ENCODE measurements around the gene NEUROD6. TPM values are rescaled to one million over a fixed set of nuclear protein-coding genes. Genes with fewer than 3 reads are reported as not detected.

The NEUROD6 gene
- total RNA-seq, 1 experiment from 2014 or later = not detected

GRCh38 chr7:31341141-31341540, 615 bp upstream of the NEUROD6 start:
- H3K9me3 ChIP-seq (ENCODE audit: control insufficient read depth, insufficient read depth, low read depth, low read length) = no peaks in the 10 kb centered on the region
- no peak overlapping the region for H3K27ac ChIP-seq (ENCODE audit: low read length)
- H3K4me3 ChIP-seq (ENCODE audit: low read depth in 2 of 2, low read length in 2 of 2) = no peak overlapping the region
- H3K4me1 ChIP-seq (ENCODE audit: control insufficient read depth, insufficient read depth, low read length) = no peaks in the 10 kb centered on the region
- intact Hi-C loops (cut with micrococcal nuclease; ENCODE audit: unreplicated experiment) = no loop called here
- ChIA-PET CTCF (no interaction called here), POLR2A (no interaction called here)
- H3K27me3 ChIP-seq (ENCODE audit: control insufficient read depth, insufficient read depth, low read length) = peaks cover 34% of the 10 kb centered on the region
- in situ Hi-C loops (cut with HindIII; ENCODE audit: low pct_unique_long_range_greater_than_20kb, low sequenced_read_pairs) = no loop called here
- BruUV-seq (replicated peaks) = no TSS peak
- ATAC-seq (no peak), DNase-seq (ENCODE audit: low read depth, low spot score) (no peak)
- H3K36me3 ChIP-seq (ENCODE audit: control insufficient read depth, insufficient read depth, low read length) = no peaks in the 10 kb centered on the region
- TF ChIP-seq CTCF (IDR thresholded peaks at IDR 0.05) = no peak
- TF ChIP-seq POLR2AphosphoS5 (IDR thresholded peaks at IDR 0.05; ENCODE audit: low read depth, low read length) = no peak
- no peak for TF ChIP-seq TCF7L2 (IDR thresholded peaks at IDR 0.05; ENCODE audit: low read depth, low read length)
- no peak for TF ChIP-seq SIN3A (IDR thresholded peaks at IDR 0.05; ENCODE audit: borderline replicate concordance, insufficient read depth, low read depth, low read length)
- TF ChIP-seq, protein P1, sequence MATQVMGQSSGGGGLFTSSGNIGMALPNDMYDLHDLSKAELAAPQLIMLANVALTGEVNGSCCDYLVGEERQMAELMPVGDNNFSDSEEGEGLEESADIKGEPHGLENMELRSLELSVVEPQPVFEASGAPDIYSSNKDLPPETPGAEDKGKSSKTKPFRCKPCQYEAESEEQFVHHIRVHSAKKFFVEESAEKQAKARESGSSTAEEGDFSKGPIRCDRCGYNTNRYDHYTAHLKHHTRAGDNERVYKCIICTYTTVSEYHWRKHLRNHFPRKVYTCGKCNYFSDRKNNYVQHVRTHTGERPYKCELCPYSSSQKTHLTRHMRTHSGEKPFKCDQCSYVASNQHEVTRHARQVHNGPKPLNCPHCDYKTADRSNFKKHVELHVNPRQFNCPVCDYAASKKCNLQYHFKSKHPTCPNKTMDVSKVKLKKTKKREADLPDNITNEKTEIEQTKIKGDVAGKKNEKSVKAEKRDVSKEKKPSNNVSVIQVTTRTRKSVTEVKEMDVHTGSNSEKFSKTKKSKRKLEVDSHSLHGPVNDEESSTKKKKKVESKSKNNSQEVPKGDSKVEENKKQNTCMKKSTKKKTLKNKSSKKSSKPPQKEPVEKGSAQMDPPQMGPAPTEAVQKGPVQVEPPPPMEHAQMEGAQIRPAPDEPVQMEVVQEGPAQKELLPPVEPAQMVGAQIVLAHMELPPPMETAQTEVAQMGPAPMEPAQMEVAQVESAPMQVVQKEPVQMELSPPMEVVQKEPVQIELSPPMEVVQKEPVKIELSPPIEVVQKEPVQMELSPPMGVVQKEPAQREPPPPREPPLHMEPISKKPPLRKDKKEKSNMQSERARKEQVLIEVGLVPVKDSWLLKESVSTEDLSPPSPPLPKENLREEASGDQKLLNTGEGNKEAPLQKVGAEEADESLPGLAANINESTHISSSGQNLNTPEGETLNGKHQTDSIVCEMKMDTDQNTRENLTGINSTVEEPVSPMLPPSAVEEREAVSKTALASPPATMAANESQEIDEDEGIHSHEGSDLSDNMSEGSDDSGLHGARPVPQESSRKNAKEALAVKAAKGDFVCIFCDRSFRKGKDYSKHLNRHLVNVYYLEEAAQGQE (IDR thresholded peaks at IDR 0.05; ENCODE audit: insufficient read depth in 1 of 2, low read depth in 2 of 2, low read length in 1 of 2) = no peak

- in situ Hi-C loops (cut with HindIII; ENCODE audit: low pct_unique_long_range_greater_than_20kb, low sequenced_read_pairs) (no loop called here), intact Hi-C loops (cut with micrococcal nuclease; ENCODE audit: unreplicated experiment) (no loop called here)
- H3K9me3 ChIP-seq (ENCODE audit: control insufficient read depth, insufficient read depth, low read depth, low read length) = no peaks in the 10 kb centered on the region
- no TSS peak for BruUV-seq (replicated peaks)
- H3K27me3 ChIP-seq (ENCODE audit: control insufficient read depth, insufficient read depth, low read length) = peaks cover 37% of the 10 kb centered on the region
- no peak overlapping the region for H3K4me3 ChIP-seq (ENCODE audit: low read depth in 2 of 2, low read length in 2 of 2)
- ATAC-seq (no peak), DNase-seq (ENCODE audit: low read depth, low spot score) (no peak)
- H3K4me1 ChIP-seq (ENCODE audit: control insufficient read depth, insufficient read depth, low read length) = no peaks in the 10 kb centered on the region
- CTCF ChIA-PET = no interaction called here
- POLR2A ChIA-PET = no interaction called here
- no peak overlapping the region for H3K27ac ChIP-seq (ENCODE audit: low read length)
- no peaks in the 10 kb centered on the region; the same call in 1 of the 2 replicates for H3K36me3 ChIP-seq (ENCODE audit: control insufficient read depth, insufficient read depth, low read length)
- no peak for TF ChIP-seq CTCF (IDR thresholded peaks at IDR 0.05)
- TF ChIP-seq, protein P1 (IDR thresholded peaks at IDR 0.05; ENCODE audit: insufficient read depth in 1 of 2, low read depth in 2 of 2, low read length in 1 of 2) = no peak
- TF ChIP-seq TCF7L2 (IDR thresholded peaks at IDR 0.05; ENCODE audit: low read depth, low read length) = no peak
- TF ChIP-seq POLR2AphosphoS5 (IDR thresholded peaks at IDR 0.05; ENCODE audit: low read depth, low read length) = no peak
- no peak for TF ChIP-seq SIN3A (IDR thresholded peaks at IDR 0.05; ENCODE audit: borderline replicate concordance, insufficient read depth, low read depth, low read length)
Observed at GRCh38 chr7:31340051-31340450, 475 bp downstream of the NEUROD6 start.

All from Panc1 (cell line).